GM04504 (cell line): Measurements from ENCODE around the gene ATP9B.
"Not testable (repeated sequence)": the region's sequence is repeated elsewhere in the genome, so short reads cannot be mapped to it uniquely, and the experiment has no call there.

Source experiments
- DNase-seq: peaks from one replicate; pipeline ENCODE4 v3.0.0-alpha.2; 2012; ENCODE audit warnings: low read depth

The ATP9B gene

DNA sequence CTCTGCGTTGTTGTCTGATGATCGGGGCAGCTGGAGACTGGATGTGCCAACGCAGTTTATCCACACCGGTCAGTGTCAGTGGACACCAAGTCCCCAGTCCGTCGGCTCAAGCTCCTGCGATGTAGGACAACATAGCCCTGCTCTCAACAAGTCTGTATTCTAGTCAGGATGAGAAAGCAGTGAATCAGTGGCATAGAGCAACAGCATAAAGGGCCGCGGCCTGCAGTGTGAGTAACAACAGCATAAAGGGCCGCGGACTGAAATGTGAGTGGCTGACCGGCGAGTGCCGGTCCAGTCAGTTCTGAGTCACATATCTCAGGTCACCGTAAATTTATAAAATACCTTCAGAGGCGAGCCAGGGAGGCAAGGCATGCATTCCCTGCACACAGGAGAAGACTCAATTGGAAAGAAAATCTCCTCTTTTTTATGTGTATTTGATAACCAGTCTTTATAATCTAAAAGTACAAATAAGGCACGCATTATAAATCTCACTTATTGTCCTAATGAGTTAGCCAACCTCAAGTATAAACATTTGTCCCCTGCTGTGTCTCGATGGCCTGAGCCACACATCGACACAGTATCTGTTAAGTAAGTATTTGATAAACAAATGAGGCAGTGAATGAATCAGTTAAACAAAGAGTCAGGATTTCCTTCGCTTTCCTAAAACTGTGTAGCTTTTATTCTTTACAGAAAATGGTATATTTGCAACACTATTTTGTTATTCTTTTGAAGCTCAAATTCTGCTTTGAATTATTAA lies 292.8 kb downstream of the ATP9B start:
- DNase-seq = no peak

DNA sequence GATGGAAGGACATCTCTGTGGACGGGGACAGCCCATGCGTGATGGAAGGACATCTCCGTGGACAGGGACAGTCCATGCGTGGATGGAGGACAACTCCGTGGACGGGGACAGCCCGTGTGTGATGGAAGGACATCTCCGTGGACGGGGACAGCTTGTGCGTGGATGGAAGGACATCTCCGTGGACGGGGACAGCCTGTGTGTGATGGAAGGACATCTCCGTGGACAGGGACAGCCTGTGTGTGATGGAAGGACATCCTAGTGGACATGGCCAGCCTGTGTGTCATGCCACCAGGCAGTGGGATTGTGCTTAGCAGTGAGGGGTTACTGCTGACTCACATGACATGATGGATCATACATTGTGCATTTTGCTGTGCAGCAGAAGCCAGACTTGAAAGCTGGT lies 296.5 kb downstream of the ATP9B start:
- DNase-seq = no peak

DNA sequence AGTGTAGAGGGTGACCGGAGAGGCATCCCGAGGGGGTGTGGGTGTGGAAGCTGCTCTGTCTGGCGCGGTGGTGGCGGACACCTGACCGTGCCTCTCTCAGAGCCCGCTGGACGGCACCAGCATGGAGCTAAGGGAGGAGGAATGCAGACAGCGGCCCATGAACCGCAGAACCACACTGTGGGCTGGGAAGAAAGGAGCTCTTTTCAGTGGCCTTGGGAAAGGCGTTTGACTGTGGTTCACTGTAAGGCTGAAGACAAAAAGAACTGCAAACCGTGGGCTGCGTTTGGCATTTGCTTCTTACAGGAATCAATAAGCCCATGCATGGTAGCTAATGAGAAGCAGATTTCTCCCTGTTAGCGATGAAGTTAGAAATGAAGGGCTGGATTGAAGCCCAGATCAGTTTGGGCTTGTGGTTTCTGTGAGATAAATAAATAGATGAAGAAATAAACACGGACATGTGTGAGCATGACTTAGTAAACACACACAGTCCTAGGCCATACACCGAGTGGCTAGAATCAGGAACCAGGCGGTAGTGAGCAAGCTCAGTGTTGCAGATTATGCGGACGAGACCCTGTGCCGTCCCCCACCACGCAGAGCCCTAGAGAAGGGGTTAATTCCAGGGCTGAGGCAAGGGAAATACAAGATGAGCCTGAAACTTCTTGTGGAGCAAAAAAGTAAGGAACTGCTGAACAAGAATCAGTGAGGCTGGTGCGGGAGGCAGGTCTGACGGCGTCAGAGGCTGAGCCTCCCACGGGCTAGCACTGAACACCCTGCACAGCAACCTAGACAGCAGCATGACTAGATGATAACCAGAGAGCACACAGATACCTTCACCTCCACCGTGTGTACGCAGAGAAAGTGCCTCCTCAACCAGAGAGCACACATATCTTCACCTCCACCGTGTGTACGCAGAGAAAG lies 297.2 kb downstream of the ATP9B start:
- peak; percentile 82 for DNase-seq

DNA sequence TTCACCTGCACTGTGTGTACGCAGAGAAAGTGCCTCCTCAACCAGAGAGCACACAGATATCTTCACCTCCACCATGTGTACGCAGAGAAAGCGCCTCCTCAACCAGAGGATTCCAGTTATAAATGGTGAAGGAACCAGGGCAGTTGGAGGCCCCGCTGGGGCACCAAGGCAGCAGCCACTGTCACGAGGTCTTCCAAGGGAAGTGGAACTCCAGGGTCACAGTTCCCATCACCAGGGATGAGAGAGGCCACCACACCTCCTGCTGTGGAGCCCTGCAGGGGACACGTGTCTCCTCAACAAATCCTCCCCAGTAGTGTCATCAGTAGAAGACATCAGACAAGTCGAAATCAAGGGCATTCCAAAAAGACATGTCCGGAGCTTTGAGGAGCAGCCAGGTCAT lies 298.3 kb downstream of the ATP9B start:
- no peak for DNase-seq

DNA sequence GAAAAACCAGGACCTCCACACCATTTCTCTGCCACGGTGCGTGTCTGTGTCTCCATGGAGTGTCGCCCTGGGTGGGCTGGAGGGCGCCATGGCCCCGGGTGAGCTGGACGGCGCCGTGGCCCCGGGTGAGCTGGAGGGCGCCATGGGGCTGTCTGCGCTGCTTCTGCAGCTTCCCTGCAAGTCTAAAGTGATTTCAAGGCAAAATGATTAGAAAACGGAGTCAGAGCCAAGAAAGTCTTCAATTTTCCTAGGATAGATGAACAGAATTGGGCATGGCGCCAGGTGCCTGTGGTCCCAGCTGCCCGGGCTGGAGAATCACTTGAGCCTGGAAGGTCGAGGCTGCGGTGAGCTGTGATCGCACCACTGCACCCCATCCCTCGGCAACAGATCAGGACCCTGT lies 298.8 kb downstream of the ATP9B start:
- DNase-seq = no peak

DNA sequence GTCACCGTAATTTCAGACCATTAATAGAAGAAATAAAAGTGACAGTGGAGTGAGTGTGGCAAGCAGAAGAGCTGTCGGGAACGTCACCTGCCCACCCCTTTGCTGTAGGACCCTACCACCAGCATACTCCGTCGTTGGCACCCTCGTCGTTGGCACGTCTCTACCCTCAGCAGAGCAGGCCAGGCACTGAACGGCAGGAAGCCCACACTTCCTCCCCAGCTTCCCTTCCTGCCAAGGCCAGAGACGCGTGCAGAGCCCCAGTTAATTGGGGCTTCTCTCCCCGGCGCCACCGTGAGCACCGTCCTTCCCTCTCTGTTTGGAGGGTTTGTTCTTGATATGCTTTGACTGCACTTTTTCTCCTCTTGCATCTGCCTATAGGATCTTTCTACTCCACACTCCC lies 299.5 kb downstream of the ATP9B start:
- DNase-seq = no peak

DNA sequence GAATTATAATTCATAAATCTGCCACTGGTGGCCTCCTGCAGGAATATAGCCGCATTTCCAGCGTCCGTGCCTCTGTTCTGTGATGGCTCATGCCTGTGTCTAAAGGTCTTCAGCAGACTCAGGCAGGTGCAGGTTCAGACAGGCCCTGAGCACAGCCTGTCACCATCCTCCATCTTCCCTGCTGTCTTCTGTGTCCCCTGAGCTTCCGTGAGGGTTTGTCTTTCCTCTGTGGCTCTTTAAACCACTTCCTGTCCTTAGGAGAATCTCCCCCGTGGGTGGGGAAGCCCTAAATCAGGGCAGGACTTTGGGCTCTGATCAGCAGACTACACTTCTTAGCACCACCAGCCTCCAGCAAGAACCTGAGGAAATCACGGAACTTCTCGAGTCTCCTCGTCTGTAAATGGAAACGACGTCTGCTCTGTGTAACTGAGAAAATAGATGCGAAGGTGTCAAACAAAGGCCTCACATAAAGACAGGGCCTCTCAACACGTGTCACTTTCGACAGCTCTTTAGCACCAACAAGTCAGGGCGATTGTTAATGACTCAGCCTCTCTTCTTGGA lies 302.4 kb downstream of the ATP9B start:
- DNase-seq = no peak

DNA sequence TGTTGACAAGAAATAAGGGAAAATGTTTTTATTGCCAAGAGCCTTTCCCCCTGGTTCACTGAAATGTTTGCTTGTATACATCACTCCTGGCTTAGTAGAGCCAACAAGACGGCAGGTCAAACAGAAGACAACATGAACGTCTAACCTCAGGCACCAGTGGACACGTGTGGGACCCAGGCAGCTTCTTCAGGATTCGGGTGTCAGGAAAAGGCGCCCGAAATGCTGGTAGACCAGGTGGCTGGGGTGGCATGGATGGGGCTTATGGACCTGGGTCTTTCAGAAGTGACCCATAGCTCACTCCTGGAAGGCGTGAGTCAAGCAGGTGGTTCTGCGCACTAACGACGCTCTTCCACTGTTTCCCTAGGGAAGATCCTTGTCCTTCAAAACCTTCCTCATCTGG lies 303.3 kb downstream of the ATP9B start:
- DNase-seq = no peak

DNA sequence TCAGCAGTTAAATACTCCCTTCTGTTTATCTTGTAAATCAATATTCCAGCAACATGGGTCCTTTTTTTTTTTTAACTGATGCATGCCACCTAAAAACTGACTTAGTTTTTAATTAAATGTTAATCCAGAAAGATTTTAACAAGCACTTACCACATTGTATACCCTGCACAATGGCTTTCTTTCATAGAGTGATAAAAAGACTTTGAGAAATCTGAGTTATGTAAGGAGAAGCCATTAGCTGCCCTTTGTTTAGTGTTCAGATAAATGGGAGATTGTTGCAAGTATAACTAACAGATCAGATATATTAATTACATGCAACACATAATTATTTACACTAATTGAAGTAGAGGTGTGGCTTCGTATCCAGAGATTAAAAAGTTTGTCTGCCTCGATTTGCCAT lies 303.8 kb downstream of the ATP9B start:
- no peak for DNase-seq

DNA sequence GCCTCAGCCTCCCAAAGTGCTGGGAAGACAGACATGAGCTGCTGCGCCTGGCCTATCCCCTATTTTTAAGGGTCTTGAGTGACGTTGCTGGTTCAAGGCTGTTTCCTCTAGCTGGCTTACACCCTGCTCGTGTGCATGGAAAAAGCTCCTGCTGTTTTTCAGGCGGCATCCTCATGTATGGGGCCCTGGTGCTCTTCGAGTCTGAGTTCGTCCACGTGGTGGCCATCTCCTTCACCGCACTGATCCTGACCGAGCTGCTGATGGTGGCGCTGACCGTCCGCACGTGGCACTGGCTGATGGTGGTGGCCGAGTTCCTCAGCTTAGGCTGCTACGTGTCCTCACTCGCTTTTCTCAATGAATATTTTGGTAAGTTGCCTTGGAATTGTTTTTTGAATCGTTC lies 304.5 kb downstream of the ATP9B start:
- DNase-seq = no peak

DNA sequence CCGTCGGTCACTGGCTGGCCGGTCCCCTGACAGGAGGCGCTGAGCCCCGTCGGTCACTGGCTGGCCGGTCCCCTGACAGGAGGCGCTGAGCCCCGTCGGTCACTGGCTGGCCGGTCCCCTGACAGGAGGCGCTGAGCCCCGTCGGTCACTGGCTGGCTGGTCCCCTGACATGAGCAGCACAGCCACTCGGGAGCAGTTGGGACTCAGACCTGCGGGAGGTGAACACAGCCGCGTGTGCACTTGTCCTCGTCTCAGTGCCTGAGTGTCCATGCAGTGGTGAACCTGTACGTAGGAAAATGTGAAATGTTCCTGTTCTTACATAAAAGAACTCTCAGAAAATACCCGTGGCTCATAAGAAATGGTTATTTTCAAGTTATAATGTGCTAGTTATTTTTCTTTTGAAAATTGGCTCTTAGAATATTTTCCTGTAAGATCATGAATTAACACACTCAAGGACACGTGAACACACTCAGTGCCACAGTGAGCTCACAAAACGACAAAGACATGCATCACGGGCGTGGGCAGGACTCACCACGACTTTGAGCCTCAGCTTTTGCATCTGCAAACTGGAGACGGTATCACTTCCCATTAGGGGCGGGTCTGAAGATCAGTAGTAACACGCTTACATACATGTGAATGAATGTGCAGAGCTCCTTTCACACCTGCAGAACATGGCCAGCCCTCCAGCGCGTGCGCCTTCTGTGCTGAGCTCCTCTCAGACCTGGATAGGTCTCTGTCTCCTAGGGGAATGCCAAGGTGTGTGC lies 305.4 kb downstream of the ATP9B start:
- no peak for DNase-seq

DNA sequence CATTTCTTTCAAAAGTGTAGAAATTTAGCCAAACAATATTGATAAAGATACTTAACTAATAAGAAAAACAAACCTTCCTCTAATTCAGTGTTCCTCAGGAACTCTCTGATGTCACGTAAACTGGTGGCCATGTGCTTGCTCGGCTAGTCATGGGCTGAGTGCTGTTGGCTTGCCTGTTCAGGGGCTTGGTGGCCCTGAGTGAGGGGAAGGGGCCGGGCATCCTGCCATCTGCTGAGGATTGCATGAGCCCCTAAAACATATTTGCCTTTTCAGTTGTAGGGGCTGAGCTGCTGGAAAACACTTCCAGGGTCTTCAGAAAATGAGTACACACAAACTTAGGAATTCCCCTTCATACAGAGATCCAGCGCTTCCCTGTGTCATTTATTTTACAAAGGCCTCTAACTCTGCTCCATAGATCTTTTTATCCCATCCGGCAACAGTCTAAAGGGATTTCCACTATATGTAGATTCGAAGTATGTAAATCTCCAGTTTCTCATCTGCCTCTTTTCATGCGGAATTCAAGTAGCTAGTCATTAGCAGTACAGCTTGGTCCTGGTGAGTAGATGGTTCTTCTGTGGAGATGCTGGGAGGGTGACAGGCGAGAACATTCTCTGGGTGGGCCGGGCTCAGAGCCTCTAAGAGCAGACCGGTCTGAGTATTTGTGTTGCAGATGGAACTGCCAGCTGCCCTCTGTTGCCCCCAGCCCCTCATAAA lies 306.4 kb downstream of the ATP9B start:
- DNase-seq = no peak

DNA sequence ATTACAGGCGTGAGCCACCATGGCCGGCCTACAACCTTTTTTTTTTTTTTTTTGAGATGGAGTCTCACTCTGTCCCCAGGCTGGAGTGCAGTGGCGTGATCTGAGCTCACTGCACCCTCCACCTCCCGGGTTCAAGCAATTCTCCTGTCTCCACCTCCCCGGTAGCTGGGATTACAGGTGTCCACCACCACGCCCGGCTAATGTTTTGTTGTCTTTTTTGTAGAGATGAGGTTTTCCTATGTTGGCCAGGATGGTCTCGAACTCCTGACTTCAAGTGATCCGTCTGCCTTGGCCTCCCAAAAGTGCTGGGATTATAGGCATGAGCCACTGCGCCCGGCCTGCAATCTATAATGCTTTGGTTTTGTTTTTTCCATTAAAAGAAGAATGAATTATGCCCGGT lies 307.5 kb downstream of the ATP9B start:
- not testable (repeated sequence) for DNase-seq

DNA sequence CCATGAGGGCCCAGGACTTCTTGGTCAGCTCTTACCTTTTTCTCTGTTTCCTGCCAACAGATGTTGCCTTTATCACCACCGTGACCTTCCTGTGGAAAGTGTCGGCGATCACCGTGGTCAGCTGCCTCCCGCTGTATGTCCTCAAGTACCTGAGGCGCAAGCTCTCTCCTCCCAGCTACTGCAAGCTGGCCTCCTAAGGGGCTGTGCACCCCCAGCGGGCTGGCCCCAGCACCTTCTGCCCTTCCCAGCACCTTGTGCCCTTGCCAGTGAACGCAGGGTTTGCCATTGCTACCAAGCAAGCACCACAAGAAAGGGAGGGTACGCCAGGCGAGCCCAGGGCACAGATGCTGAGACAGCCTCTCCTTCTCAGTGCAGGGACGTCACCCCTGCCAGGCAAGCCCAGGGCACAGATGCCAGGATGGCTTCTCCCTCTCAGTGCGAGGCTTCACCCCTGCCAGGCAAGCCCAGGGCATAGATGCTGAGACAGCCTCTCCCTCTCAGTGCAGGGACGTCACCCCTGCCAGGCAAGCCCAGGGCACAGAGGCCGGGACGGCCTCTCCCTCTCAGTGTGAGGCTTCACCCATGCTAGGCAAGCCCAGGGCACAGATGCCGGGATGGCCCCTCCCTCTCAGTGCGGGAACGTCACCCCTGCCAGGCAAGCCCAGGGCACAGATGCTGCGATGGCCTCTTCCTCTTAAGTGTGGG lies 308.1 kb downstream of the ATP9B start:
- DNase-seq = no peak

DNA sequence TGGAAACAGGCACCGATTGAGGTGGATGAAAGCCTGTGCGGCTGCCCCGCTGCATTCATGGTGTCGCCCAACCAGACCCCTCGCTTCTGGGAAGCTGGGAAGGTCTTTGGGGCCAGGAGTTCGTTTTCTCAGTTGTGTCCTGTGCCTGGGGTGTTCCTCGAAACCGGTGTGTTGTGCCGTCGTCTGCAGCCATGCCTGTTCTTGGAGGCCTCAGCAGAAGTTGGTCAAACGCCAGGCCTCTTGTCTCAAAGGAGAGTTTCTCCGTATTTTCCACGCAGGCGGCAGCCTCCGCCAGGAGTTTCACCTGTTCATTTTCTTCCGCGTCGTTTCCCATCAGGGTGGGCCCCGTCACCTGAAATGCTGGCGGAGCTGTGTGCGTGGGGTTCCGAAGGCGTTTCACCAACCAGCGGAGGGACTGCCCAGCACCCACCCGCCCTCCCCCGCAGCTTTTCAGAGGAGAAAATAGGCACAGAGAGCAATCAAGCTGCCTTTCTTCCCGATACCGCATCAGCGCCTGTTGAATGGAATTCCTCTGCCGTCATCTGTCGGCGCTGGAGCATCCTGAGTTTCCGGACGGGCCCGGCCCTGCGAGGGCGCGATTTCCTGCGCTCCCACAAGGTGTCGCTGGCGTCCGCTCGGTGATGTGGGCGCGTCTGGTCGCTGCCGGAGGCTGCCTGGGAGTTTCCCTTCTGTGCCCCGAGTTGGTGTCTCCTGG lies 309.5 kb downstream of the ATP9B start:
- no peak for DNase-seq

DNA sequence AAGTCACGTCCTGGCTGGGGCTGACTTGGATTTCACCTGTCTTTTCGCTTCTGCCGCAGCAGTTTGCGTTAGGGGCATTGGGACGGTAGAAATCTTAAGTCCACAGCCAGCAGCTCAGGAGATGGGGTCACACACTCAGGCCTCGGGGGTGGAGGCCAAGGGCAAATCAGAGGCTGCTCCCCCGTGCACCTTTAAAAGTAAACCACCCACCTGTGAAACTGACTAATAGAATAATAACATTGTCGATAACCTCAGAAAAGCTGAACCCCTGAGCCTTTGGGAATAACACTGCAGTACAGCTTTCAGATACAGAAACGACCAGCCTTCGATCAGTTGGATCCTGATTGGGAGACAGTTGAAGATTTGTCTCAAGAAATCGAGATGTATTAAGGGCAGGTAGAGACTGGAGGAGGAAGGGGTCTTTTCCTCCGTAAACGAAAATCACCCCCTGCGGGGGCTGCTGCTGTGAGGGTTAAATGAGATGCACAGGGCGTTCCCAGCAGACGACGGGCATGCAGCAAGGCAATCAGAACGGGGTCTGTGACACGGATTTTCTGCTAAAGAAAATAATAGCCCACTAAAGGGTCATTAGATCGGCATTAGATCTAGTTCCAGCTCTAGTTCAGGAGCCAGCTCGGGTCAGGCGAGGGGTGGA lies 310.2 kb downstream of the ATP9B start:
- no peak for DNase-seq

DNA sequence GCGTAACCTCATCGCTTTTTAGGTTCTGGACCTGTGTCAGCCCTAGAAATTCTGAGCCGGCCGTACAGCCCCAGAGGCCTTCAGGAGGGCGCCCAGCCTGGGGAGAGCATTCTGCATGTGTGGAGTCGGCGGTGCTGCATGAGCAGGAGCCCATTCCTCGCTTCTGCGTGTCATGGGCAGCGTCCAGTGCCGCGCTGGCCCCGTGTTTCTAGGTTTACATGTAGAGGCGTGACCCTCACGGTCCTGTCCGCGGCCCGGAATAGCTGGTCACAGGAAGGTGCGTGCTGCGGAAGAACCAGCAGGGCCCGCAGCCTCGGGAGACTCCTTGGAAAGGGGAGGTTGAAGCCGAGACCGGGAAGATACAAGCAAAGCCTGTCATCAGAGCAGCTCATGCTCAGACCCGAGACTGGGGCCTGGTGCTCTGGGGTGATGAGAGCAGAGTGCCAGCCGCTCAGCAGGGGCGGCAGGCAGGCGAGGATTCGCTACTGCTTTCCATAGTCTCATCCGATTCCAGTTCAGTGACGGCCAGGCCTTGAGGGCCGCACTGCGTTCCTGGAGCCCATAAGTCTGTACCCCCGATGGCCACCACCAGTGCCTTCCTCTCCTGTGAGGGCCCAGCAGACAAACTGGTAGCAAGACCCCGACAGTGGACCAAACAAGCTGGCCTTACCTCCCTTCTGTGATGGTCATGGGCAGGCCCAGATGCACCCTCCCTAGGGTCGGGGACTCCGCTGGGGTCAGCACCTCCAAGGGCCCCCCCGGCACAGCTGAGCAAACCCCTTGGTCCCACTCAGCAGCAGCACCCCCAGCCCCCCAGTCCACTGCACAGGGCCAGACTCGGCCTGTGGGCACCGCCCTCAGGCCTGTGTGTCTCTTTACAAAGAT lies 311.0 kb downstream of the ATP9B start:
- DNase-seq = no peak
